GM23338 (cell line): ENCODE measurements around the gene C2. TPM values are rescaled to one million over a fixed set of nuclear protein-coding genes. Genes with fewer than 3 reads are reported as not detected.

Experiments
- ATAC-seq: fragments of 200-7000 bp; cut with Tn5 transposase; 3 replicates; pipeline ENCODE4 v1.9.1; 2020
- DNase-seq: peaks from one replicate; pipeline ENCODE4 v3.0.0-alpha.2; 2015; ENCODE audit warnings: low spot score
- H2AFZ ChIP-seq: fragments of 200-600 bp; sonication (generic); 2 replicates; pipeline ENCODE4 v1.8.0; 2016; ENCODE audit warnings: antibody characterized with exemption, mild to moderate bottlenecking, moderate library complexity
- H3F3A ChIP-seq: fragments of 200-600 bp; sonication (generic); replicated peaks from 2 replicates; pipeline ENCODE4 v1.8.0; 2017; ENCODE audit warnings: antibody characterized with exemption, mixed run types, low read depth
- H3K27ac ChIP-seq: fragments of 200-600 bp; sonication (generic); 2 replicates; pipeline ENCODE4 v1.6.1; 2016; ENCODE audit warnings: low read depth
- H3K27me3 ChIP-seq: fragments of 200-600 bp; sonication (generic); 2 replicates; pipeline ENCODE4 v1.8.0; 2016; ENCODE audit warnings: mild to moderate bottlenecking, mixed run types, moderate library complexity; ENCODE audit not compliant: insufficient read depth
- H3K36me3 ChIP-seq: fragments of 200-600 bp; sonication (generic); 2 replicates; pipeline ENCODE4 v1.8.0; 2016; ENCODE audit warnings: mild to moderate bottlenecking; ENCODE audit not compliant: insufficient read depth
- H3K4me1 ChIP-seq: fragments of 200-600 bp; sonication (generic); 2 replicates; pipeline ENCODE4 v1.8.0; 2016; ENCODE audit warnings: mild to moderate bottlenecking, moderate library complexity; ENCODE audit not compliant: insufficient read depth
- H3K4me2 ChIP-seq: fragments of 200-600 bp; sonication (generic); 2 replicates; pipeline ENCODE4 v1.7.1; 2017; ENCODE audit warnings: mixed run types
- H3K4me3 ChIP-seq: fragments of 200-600 bp; sonication (generic); 2 replicates; pipeline ENCODE4 v1.6.1; 2016; ENCODE audit warnings: mixed run types
- H3K79me2 ChIP-seq: fragments of 200-600 bp; sonication (generic); replicated peaks from 2 replicates; pipeline ENCODE4 v1.8.0; 2017; ENCODE audit warnings: mild to moderate bottlenecking; ENCODE audit not compliant: insufficient read depth
- H3K9me2 ChIP-seq: fragments of 200-600 bp; sonication (generic); 2 replicates; pipeline ENCODE4 v1.8.0; 2017; ENCODE audit not compliant: insufficient read depth
- H4K20me1 ChIP-seq: fragments of 200-600 bp; sonication (generic); replicated peaks from 2 replicates; pipeline ENCODE4 v1.8.0; 2017; ENCODE audit warnings: mild to moderate bottlenecking; ENCODE audit not compliant: insufficient read depth
- H3K27ac Mint-ChIP-seq: 2 replicates; pipeline ENCODE4 v1.8.0; 2020; ENCODE audit warnings: inconsistent platforms, mild to moderate bottlenecking, moderate library complexity, mixed read lengths
- H3K27me3 Mint-ChIP-seq: 3 replicates; pipeline ENCODE4 v1.8.0; 2022; ENCODE audit warnings: low read depth, mild to moderate bottlenecking, moderate library complexity, mixed read lengths, inconsistent platforms; ENCODE audit not compliant: insufficient read depth, poor library complexity
- H3K36me3 Mint-ChIP-seq: 3 replicates; pipeline ENCODE4 v1.8.0; 2021; ENCODE audit warnings: low read depth, mild to moderate bottlenecking, inconsistent platforms, moderate library complexity, mixed read lengths
- H3K4me1 Mint-ChIP-seq: 3 replicates; pipeline ENCODE4 v1.8.0; 2020; ENCODE audit warnings: mild to moderate bottlenecking, inconsistent platforms, mixed read lengths
- H3K4me3 Mint-ChIP-seq: 3 replicates; pipeline ENCODE4 v1.8.0; 2021; ENCODE audit warnings: moderate library complexity, mild to moderate bottlenecking, inconsistent platforms, mixed read lengths
- H3K9me3 Mint-ChIP-seq: 3 replicates; pipeline ENCODE4 v1.8.0; 2020; ENCODE audit warnings: moderate library complexity, mild to moderate bottlenecking, inconsistent platforms, mixed read lengths
- CREB1 ChIP-seq: fragments of 250-450 bp; sonication (Bioruptor Pico); IDR thresholded peaks from 2 replicates; pipeline ENCODE4 v1.5.0; 2020; ENCODE audit warnings: low read depth, mild to moderate bottlenecking, moderate library complexity
- EZH2 ChIP-seq: fragments of 200-600 bp; sonication (generic); IDR thresholded peaks from one replicate; pipeline ENCODE4 v1.8.0; 2017; ENCODE audit warnings: antibody characterized with exemption, mild to moderate bottlenecking, low read depth; ENCODE audit not compliant: unreplicated experiment
- EZH2phosphoT487 ChIP-seq: fragments of 200-600 bp; sonication (generic); IDR thresholded peaks from one replicate; pipeline ENCODE4 v1.8.1; 2018; ENCODE audit warnings: antibody characterized with exemption; ENCODE audit not compliant: unreplicated experiment
- JUNB ChIP-seq: IDR thresholded peaks from one replicate; pipeline ENCODE4 v1.6.1; 2016; ENCODE audit warnings: antibody characterized with exemption; ENCODE audit not compliant: unreplicated experiment
- NANOG ChIP-seq: IDR thresholded peaks from 2 replicates; pipeline ENCODE4 v1.6.1; 2016; ENCODE audit warnings: antibody characterized with exemption, borderline replicate concordance
- POLR2AphosphoS5 ChIP-seq: IDR thresholded peaks from 2 replicates; pipeline ENCODE4 v1.6.1; 2016; ENCODE audit warnings: antibody characterized with exemption, low read depth
- STAT1 ChIP-seq: IDR thresholded peaks from one replicate; pipeline ENCODE4 v1.6.1; 2016; ENCODE audit warnings: antibody characterized with exemption; ENCODE audit not compliant: unreplicated experiment
- ZNF114 ChIP-seq: fragments of 250-450 bp; sonication (Bioruptor Pico); IDR thresholded peaks from 2 replicates; pipeline ENCODE4 v1.5.0; 2020; ENCODE audit warnings: mild to moderate bottlenecking, moderate library complexity
- ZNF331 ChIP-seq: fragments of 250-450 bp; sonication (Bioruptor Pico); IDR thresholded peaks from 2 replicates; pipeline ENCODE4 v1.5.0; 2020; ENCODE audit warnings: low read depth, mild to moderate bottlenecking, moderate library complexity
- polyA plus RNA-seq: library from polyadenylated mRNA; unstranded; fragments of >200 nt; fragmentation: Nextera tagmentation; extraction: Ambion mirVana; gene quantifications from 2 replicates; pipeline ENCODE4 v1.2.1, GENCODE V29; 2016
- total RNA-seq: library from RNA; depleted of rRNA; stranded (reverse); fragments of >200 nt; shearing (Covaris generic); gene quantifications from 2 replicates; pipeline ENCODE4 v1.2.3, GENCODE V29; 2014
- TF ChIP-seq, protein P1 (sequence below): fragments of 250-450 bp; sonication (Bioruptor Pico); IDR thresholded peaks from 2 replicates; pipeline ENCODE4 v1.5.0; 2020; ENCODE audit warnings: mild to moderate bottlenecking, moderate library complexity
- TF ChIP-seq, protein P2 (sequence below): IDR thresholded peaks from 2 replicates; pipeline ENCODE4 v1.6.1; 2016; ENCODE audit warnings: antibody characterized with exemption
- TF ChIP-seq, protein P3 (sequence below): IDR thresholded peaks from one replicate; pipeline ENCODE4 v1.6.1; 2018; ENCODE audit warnings: antibody characterized with exemption; ENCODE audit not compliant: unreplicated experiment
- TF ChIP-seq, protein P4 (sequence below), 2 experiments: fragments of 200-600 bp in 1 of 2; sonication (generic) in 1 of 2; conservative IDR thresholded peaks; 2 replicates each; pipeline versions ENCODE4 v1.5.1 to v1.6.1; 2016 to 2017; ENCODE audit warnings: antibody characterized with exemption in 2 of 2, low read depth in 2 of 2, mild to moderate bottlenecking in 2 of 2, moderate library complexity in 1 of 2

Gene C2
- total and polyA plus RNA-seq, 2 experiments from 2014 or later = 0.16 to 1.7 TPM

DNA sequence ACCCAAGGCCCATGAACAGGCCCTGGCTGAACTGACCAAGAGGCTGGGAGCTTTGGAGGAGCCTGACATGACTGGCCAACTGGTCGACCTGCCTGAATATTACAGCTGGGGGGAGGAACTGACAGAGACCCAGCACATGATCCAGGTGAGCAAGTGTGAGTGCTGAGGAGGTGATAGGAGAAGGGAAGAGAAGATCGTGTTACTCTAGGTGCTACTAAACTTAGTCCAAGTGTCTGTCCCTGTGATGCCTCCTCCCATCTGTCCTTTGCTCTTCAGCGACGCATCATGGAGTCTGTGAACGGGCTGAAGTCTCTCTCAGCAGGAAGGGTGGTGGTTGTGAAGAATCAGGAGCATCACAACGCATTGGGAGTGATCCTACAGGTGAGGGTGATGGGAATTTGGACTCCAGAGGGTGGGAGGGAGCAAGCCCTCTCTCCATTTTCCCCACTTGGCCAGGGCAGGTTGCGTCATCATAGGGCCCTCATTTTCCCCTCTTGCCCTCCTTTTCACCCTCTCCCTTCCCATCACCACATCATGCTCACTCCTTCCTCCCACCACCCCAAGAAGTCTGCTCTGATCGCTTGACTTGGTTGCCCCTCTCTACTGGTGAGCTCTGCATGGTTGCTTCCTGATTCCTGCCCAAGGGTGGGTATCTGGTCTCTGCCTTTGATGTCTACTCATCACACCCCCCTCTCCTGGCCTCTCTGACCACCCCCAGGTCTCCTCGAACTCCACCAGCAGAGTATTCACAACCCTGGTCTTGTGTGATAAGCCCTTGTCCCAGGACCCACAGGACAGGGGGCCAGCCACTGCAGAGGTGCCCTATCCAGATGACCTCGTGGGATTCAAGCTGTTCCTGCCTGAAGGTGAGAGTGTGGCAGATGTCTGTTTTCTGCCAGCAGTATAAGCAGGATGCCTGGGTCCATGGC lies 39.7 kb downstream of the C2 start:
- DNase-seq (no peak), ATAC-seq (no peak)
- Mint-ChIP-seq H3K4me3 (no peak overlapping the region; the same call in 2 of the 3 replicates), H3K9me3 (no peaks in the 10 kb centered on the region), H3K36me3 (peaks cover 70% of the 10 kb centered on the region), H3K27ac (no peak overlapping the region; the same call in 1 of the 2 replicates), H3K4me1 (no peaks in the 10 kb centered on the region), H3K27me3 (peaks cover 19% of the 10 kb centered on the region)
- no peaks in the 10 kb centered on the region; the same call in 1 of the 2 replicates for H4K20me1 ChIP-seq
- peaks cover 5% of the 10 kb centered on the region; the same call in 1 of the 2 replicates for H3K79me2 ChIP-seq
- H3K36me3 ChIP-seq = peaks cover 10% of the 10 kb centered on the region
- H3K4me2 ChIP-seq = no peak overlapping the region
- TF ChIP-seq CREB1 (CRISPR knock-in tag) = no peak
- TF ChIP-seq, protein P1, sequence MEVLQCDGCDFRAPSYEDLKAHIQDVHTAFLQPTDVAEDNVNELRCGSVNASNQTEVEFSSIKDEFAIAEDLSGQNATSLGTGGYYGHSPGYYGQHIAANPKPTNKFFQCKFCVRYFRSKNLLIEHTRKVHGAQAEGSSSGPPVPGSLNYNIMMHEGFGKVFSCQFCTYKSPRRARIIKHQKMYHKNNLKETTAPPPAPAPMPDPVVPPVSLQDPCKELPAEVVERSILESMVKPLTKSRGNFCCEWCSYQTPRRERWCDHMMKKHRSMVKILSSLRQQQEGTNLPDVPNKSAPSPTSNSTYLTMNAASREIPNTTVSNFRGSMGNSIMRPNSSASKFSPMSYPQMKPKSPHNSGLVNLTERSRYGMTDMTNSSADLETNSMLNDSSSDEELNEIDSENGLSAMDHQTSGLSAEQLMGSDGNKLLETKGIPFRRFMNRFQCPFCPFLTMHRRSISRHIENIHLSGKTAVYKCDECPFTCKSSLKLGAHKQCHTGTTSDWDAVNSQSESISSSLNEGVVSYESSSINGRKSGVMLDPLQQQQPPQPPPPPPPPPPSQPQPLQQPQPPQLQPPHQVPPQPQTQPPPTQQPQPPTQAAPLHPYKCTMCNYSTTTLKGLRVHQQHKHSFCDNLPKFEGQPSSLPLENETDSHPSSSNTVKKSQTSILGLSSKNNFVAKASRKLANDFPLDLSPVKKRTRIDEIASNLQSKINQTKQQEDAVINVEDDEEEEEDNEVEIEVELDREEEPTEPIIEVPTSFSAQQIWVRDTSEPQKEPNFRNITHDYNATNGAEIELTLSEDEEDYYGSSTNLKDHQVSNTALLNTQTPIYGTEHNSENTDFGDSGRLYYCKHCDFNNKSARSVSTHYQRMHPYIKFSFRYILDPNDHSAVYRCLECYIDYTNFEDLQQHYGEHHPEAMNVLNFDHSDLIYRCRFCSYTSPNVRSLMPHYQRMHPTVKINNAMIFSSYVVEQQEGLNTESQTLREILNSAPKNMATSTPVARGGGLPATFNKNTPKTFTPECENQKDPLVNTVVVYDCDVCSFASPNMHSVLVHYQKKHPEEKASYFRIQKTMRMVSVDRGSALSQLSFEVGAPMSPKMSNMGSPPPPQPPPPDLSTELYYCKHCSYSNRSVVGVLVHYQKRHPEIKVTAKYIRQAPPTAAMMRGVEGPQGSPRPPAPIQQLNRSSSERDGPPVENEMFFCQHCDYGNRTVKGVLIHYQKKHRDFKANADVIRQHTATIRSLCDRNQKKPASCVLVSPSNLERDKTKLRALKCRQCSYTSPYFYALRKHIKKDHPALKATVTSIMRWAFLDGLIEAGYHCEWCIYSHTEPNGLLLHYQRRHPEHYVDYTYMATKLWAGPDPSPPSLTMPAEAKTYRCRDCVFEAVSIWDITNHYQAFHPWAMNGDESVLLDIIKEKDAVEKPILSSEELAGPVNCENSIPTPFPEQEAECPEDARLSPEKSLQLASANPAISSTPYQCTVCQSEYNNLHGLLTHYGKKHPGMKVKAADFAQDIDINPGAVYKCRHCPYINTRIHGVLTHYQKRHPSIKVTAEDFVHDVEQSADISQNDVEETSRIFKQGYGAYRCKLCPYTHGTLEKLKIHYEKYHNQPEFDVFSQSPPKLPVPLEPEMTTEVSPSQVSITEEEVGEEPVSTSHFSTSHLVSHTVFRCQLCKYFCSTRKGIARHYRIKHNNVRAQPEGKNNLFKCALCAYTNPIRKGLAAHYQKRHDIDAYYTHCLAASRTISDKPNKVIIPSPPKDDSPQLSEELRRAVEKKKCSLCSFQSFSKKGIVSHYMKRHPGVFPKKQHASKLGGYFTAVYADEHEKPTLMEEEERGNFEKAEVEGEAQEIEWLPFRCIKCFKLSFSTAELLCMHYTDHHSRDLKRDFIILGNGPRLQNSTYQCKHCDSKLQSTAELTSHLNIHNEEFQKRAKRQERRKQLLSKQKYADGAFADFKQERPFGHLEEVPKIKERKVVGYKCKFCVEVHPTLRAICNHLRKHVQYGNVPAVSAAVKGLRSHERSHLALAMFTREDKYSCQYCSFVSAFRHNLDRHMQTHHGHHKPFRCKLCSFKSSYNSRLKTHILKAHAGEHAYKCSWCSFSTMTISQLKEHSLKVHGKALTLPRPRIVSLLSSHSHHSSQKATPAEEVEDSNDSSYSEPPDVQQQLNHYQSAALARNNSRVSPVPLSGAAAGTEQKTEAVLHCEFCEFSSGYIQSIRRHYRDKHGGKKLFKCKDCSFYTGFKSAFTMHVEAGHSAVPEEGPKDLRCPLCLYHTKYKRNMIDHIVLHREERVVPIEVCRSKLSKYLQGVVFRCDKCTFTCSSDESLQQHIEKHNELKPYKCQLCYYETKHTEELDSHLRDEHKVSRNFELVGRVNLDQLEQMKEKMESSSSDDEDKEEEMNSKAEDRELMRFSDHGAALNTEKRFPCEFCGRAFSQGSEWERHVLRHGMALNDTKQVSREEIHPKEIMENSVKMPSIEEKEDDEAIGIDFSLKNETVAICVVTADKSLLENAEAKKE = no peak
- no peak for TF ChIP-seq ZNF331 (CRISPR knock-in tag)
- TF ChIP-seq, protein P2, sequence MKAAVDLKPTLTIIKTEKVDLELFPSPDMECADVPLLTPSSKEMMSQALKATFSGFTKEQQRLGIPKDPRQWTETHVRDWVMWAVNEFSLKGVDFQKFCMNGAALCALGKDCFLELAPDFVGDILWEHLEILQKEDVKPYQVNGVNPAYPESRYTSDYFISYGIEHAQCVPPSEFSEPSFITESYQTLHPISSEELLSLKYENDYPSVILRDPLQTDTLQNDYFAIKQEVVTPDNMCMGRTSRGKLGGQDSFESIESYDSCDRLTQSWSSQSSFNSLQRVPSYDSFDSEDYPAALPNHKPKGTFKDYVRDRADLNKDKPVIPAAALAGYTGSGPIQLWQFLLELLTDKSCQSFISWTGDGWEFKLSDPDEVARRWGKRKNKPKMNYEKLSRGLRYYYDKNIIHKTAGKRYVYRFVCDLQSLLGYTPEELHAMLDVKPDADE = no peak
- no peak for TF ChIP-seq ZNF114 (CRISPR knock-in tag)
- TF ChIP-seq STAT1 = no peak
- TF ChIP-seq JUNB = no peak
- TF ChIP-seq EZH2 = no peak
- TF ChIP-seq EZH2phosphoT487 = no peak
- TF ChIP-seq, protein P3, sequence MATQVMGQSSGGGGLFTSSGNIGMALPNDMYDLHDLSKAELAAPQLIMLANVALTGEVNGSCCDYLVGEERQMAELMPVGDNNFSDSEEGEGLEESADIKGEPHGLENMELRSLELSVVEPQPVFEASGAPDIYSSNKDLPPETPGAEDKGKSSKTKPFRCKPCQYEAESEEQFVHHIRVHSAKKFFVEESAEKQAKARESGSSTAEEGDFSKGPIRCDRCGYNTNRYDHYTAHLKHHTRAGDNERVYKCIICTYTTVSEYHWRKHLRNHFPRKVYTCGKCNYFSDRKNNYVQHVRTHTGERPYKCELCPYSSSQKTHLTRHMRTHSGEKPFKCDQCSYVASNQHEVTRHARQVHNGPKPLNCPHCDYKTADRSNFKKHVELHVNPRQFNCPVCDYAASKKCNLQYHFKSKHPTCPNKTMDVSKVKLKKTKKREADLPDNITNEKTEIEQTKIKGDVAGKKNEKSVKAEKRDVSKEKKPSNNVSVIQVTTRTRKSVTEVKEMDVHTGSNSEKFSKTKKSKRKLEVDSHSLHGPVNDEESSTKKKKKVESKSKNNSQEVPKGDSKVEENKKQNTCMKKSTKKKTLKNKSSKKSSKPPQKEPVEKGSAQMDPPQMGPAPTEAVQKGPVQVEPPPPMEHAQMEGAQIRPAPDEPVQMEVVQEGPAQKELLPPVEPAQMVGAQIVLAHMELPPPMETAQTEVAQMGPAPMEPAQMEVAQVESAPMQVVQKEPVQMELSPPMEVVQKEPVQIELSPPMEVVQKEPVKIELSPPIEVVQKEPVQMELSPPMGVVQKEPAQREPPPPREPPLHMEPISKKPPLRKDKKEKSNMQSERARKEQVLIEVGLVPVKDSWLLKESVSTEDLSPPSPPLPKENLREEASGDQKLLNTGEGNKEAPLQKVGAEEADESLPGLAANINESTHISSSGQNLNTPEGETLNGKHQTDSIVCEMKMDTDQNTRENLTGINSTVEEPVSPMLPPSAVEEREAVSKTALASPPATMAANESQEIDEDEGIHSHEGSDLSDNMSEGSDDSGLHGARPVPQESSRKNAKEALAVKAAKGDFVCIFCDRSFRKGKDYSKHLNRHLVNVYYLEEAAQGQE = no peak
- TF ChIP-seq, protein P4, sequence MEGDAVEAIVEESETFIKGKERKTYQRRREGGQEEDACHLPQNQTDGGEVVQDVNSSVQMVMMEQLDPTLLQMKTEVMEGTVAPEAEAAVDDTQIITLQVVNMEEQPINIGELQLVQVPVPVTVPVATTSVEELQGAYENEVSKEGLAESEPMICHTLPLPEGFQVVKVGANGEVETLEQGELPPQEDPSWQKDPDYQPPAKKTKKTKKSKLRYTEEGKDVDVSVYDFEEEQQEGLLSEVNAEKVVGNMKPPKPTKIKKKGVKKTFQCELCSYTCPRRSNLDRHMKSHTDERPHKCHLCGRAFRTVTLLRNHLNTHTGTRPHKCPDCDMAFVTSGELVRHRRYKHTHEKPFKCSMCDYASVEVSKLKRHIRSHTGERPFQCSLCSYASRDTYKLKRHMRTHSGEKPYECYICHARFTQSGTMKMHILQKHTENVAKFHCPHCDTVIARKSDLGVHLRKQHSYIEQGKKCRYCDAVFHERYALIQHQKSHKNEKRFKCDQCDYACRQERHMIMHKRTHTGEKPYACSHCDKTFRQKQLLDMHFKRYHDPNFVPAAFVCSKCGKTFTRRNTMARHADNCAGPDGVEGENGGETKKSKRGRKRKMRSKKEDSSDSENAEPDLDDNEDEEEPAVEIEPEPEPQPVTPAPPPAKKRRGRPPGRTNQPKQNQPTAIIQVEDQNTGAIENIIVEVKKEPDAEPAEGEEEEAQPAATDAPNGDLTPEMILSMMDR (conservative IDR thresholded peaks at IDR 0.05; ENCODE audit: low read depth in 2 of 2) = no peak
- no peak for TF ChIP-seq NANOG
- TF ChIP-seq POLR2AphosphoS5 = no peak
- H2AFZ ChIP-seq = no peak overlapping the region
- H3K27ac ChIP-seq = no peak overlapping the region
- no peaks in the 10 kb centered on the region for H3K27me3 ChIP-seq
- H3K4me3 ChIP-seq = no peak overlapping the region
- no peaks in the 10 kb centered on the region for H3K4me1 ChIP-seq
- H3K9me2 ChIP-seq = no peaks in the 10 kb centered on the region
- no peaks in the 10 kb centered on the region for H3F3A ChIP-seq
